Measurements from ENCODE around the gene GLIPR1L1.
A peak's percentile ranks its signal among the peaks of the same experiment; 100 is the strongest.

The GLIPR1L1 gene

DNA sequence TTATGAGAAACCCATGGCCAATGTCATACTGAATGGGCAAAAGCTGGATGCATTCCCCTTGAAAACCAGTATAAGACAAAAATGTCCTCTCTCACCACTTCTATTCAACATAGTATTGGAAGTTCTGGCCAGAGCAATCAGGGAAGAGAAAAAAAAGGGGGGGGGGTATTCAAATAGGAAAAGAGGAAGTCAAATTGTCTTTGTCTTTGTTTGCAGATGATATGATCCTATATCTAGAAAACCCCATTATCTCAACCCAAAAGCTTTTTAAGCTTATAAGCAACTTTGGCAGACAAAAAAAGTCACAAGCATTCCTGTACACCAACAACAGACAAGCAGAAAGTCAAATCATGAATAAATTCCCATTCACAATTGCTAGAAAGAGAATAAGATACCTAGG, 19.5 kb downstream of the GLIPR1L1 start:
- no peak for DNase-seq

DNA sequence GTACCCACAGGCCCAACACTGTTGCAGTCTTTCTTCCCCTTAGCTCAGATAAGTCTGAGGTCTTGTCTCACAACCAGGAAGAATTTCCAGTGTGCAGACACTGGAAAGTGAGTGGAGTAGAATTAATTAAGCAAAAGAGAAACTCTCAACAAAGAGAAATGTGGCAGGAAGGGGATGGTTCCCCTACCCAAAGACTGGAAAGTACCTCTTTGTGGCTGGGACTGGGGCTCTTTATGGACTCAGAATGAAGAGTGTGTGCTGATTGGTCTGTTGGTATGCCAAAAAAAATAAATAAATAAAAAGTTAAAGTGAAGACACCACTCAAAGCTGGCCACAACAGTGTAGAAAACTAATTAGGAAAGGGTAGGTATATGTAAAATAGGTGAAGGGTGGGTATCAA, 26.4 kb downstream of the GLIPR1L1 start:
- no peak for DNase-seq

DNA sequence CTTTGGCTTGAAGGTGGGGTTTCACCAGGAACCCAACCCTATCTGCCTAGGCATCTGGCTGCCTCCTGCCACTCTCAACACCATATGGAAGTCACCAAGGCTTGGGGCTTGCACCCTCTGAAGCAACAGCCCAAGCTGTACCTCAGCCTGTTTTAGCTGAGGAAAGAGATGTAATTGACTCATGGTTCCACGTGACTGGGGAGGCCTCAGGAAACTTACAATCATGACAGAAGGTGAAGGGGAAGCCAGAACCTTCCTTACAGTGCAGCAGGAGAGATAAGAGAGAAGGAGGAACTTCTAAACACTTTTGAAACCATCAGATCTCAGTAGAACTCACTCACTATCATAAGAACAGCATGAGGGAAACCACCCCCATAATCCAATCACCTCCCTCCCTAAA, 26.9 kb downstream of the GLIPR1L1 start:
- DNase-seq: no peak

DNA sequence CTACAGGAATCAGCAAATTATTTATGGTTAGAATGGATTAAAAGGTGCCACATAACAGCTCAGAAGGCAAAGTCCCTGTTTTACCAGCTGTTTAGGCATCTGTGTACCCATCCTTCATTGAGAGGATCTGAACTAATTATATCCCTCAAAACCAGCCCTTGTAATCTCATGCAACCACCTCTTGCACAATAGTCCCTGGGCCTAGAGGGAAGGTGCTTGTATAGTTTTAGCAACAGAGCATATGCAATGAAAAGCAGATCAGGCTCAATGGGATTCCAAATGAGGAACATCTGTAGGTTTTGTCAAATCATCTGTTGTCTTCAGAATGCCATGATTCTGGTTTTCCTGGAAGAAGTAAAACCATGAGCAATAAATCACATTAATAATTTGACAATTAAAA, 30.4 kb downstream of the GLIPR1L1 start:
- no peak for DNase-seq

DNA sequence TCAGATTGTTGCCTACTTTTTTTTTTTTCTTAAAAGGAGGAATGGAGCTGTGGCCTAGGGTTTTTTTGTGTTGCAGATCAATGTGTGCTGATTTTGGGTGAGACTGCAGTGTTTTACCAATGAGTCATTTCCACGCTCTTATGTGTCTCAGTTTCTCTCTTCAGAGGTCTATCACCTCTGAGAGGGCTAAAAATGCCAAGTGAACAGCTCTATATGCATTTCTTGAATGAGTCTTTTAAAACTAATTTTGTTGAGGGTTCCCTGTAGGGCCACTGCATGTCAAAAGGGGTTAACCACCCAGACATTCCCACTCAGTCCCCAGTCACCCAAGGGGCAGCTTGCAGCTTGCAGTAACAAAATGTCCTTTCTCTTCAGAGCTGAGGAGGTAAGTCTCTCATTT, 32.2 kb downstream of the GLIPR1L1 start:
- DNase-seq: no peak

DNA sequence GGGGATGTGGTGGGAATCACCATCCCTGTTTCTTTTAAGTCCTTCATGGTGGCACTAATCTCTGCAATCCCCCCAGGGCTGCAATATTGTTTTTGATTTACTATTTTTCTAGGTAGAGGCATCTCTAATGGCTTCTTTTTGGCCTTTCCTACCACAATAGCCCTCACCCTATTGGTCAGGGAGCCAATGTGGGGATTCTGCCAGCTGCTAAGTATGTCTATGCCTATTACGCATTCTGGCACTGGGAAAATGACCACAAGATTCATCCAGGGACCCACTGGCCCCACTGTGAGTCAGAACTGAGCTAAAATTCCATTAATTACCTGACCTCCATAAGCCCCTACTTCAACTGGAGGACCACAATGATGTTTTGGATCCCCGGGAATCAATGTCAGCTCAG, 40.5 kb downstream of the GLIPR1L1 start:
- no peak for DNase-seq

DNA sequence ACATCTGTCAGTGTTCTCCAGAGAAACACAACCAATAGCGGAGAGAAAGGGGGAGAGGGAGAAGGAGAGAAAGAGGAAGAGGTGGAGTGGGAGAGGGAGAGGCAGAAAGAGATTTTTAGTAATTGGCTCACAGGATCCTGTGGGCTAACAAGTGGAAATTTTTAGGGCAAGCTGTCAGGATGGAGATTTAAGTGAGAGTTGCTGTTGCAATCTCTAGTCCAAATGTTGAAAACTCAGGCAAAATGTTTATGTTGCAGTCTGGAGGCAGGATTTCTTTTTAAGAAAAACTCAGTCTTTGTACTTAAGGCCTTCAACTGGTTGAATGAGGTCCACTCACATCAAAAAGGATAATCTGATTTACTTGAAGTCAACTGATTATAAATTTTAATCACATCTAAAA, 43.9 kb downstream of the GLIPR1L1 start:
- DNase-seq: no peak

DNA sequence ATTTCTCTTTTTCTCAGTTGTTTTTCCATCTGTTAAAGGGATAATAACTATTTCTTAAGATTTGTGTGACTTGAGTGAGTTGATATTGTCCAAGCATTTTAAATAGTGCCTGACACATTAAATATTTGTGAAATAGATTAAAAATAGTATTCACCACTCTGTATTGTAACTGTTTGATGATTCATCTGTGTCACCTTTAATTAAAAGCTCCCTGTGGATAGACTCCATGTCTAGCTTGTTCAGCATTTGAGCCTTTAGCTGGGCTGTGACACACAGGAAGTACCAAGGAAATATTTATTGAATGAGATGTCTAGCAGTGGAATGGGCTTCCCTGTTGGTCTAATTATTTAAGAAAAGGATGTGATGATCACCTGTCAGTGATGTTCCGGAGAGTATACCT, 54.6 kb downstream of the GLIPR1L1 start:
- DNase-seq: no peak

DNA sequence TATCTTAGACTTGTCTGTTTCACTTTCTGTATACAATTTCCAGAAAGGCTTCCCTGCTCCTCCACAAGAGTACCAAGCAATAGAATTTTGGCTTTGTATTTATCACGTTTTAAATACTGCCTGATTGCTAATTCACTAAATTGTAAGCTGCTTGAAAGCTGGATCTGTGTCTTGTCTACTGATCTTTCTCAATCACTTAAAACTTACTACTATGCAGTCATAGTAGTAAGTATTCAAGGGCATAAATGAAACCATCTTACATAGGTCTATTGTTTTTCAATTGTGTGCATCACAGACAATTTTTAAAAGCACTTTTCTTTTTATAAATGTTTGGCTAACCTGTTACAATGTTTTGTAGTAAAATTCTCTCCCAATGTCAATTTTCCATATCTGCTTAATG, 55.2 kb downstream of the GLIPR1L1 start:
- DNase-seq: no peak

DNA sequence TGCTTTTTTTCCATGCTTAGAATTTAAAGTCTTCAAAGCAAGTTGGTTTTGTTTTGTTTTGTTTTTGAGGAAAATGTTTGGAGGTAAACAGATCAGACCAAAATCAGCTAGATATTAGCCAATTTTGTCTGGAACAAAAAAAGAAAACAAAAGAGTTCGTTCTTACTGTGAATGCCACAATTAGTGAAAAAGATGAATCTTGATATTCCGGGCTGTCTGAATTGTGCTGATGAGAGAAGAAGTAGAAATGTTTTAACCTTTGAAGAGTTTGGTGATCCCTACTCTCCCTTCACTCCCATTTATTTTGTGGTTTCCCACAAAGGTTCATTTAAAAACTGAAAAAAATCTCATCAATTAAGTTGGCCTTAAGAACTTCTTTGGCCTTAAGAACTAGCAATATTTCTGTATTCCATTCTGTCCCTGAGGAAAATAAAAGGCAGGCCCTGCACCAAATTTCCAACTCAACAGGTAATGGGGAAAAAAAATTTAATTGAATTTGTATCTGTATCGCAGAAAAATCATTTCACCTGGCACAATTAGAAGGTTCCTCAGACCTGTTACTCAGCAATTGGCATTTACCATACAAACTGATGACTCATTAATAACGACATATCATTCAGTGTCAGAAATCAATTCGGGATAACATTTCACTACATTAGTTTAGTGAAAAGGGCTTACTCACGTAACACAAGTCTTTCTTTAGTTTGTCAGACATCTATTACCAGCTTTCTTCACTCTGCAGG, 55.9 kb downstream of the GLIPR1L1 start:
- no peak for DNase-seq

DNA sequence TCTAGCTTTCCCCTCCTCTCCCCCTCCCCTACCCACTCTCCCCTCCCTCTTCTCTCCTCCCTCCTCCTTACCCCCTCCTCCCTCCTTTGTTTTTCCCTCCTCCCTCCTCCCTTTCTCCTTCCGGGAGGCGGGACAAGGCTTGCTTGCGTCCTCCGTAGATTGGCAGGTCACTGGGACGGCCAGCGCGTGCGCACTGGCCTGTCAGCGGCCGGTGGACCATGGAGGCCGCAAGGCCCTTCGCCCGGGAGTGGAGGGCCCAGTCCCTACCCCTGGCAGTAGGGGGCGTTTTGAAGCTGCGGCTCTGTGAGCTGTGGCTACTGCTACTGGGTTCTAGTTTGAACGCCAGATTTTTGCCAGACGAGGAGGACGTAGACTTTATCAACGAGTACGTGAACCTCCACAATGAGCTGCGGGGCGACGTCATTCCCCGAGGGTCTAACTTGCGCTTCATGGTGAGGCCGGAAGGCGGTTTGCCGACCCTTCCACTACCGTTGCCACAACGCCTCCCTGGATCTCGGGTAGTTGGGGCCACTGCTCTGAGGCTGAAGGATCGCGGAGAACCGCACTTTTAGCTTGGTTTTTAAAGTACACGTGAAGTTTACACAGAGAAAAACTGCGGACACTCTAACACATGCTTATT, 56.5 kb downstream of the GLIPR1L1 start, which contains the start of gene GLIPR1L2:
TSS of gene GLIPR1L2 (plus strand) at position 191 of the 640 bp plus-strand sequence. CDS start at position 219, 28 bp downstream.
- peak; percentile 96 for DNase-seq

DNA sequence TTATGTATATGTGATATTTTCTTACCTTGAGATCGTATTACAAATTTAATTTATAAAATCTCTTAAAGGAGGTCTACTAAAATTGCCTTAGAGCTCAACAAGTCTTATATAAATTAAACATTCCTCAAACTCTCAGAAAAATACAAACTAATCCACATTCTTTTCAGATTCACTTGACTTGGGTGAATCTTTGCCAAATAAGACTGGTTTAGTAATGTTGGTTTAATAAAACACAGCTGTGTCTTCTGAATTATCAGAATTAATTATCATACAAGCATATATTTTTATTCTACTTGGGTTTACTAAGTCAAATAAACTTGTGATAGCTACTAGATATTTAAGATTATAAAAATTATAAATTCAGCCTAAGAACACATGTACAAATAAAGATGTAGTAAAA, 69.8 kb downstream of the GLIPR1L1 start:
- DNase-seq: no peak

DNA sequence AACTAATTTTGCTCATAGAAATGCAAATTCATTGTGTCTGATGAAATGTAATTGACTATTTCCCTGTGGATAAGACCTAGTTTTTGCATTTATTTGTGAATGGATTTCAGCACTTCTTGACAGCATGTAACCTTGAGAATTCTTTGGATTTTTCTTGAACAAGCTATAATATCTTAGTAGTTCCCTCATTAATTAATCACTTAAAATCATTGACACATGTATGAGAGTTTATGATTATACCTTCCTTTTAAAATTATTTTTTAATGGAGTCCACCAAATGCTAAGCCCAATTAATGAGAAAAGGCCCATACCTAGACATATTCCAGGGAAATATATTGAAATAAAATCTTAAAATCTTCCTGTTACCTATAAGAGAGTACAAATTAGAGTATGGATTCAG, 73.2 kb downstream of the GLIPR1L1 start:
- DNase-seq: no peak

DNA sequence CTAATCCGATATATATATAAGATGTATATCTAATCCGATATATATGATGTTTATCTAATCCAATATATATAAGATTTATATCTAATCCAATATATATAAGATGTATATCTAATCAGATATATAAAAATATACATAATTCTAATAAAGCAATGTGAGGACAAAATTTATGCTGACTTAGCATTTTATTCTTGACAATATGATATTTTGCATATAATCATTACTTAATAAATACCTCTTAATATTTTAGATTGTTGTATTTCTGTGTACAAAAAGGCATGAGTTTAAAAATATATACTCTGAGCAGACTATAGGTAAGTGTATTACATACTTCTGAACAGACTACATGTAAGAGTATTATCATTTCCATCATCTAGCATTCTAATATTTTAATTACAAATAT, 75.4 kb downstream of the GLIPR1L1 start:
- no peak for DNase-seq

DNA sequence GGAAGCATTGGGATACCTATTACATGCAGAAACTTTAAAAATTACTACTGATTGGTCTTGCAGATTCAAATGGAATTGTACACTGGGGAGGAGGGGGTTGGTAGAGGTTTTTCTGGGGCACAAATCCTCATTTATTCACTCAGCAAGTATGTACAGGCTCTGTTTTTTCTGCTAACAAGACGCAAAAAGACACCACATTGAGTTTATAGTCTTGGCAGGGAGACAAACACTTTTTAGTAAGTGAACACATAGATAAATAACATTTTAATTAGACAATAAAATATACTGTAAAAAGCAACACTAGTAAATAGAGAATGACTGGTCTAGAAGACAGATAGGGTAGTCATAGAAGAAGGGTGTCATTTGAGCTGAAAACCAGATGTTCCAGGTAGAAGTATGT, 80.2 kb downstream of the GLIPR1L1 start:
- DNase-seq: no peak

DNA sequence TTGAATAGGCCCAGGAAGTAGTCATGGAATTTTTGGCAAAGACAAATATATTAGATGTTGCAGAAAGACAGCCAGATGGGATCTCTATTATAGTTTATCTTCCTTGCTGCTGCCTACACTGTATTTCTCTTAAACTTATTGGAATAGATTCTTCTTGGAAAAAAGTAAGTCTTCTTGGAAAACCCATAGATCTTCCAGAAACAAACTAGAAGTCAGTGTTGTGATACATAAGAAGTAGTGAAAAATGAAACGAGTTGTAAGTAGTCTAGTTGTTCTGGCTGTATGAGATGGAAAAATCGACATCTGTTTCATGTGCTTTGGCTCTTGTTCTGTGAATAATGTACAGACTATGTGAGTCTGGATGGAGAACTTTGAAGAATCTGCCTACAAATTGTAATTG, 85.4 kb downstream of the GLIPR1L1 start:
- no peak for DNase-seq

All from NCI-H2227 treated with DMSO at 0.1 percent for 48 hours (cell line).